Stimulated activated CD8-positive, alpha-beta memory T cell treated with anti-CD3 and anti-CD28 coated beads, Interleukin-15, amount 100 ng/mL, for 1 hour (primary cell): ENCODE data around the gene MUSK.
"Not testable (repeated sequence)": the region's sequence is repeated elsewhere in the genome, so short reads cannot be mapped to it uniquely, and the experiment has no call there.

Source experiments
- DNase-seq: peaks from one replicate; pipeline ENCODE4 v3.0.0-alpha.2; 2020; ENCODE audit warnings: low read depth

Gene MUSK

DNA sequence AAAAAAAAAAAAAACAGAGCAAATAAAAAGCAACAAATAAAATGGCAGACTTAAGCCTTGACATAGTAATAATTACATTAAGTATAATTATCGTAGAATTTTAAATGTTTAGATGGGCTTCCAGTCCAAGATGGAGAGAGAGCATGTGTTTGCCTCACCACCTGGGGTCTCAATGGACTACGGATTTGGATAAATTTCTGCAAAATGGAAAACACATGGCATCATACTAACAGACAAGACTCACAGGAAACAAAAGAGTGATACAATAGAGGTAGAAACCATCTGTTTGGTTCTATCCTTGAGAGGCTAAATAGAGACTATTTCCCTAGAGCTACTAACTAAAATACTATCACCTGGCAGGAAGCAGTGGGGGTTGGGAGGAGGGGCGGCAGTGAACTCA lies 144.3 kb downstream of the MUSK start:
- DNase-seq = no peak

- no peak for DNase-seq
These were observed 145.6 kb downstream of the MUSK start for GRCh38 chr9:110814159-110814558.

DNA sequence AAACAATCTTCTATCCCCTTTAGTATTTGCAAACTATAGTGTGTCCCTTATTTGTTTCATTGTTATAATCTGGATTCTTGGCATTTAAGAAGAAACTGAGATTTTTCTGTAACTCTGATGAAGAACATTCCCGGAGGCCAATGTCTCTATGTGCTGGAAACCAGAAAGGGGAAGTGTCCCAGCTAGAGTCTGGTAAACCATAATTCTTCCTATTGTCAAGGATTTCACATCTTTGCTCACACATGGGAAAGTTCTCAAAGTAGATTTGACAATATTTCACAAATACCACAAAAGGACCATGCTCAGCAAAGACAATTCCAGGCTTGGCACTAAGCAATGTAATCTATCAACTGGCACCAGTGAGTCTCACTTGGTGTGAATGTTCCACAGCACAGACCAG lies 146.8 kb downstream of the MUSK start:
- DNase-seq = no peak

DNA sequence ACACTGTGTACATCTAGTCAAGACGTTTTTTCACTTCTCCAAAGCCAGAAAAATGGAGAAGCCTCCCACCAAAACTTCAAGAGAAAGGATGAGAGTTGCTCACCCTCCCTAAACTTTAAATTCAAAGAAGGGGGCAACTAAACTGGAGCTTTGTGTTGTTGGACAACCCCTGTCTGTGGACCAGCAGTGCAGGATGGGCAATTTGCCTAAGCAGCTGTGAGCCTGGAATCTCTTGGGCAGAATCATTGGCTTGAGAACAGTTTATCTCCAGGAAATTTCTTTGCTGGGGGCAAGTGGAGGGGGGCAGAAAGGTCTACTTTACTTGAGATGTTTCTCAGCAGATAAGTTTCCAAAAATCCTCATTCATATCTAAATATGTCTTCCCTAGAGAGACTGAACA lies 151.8 kb downstream of the MUSK start:
- no peak for DNase-seq

GRCh38 chr9:110821064-110821463 lies 152.5 kb downstream of the MUSK start:
- DNase-seq = no peak

DNA sequence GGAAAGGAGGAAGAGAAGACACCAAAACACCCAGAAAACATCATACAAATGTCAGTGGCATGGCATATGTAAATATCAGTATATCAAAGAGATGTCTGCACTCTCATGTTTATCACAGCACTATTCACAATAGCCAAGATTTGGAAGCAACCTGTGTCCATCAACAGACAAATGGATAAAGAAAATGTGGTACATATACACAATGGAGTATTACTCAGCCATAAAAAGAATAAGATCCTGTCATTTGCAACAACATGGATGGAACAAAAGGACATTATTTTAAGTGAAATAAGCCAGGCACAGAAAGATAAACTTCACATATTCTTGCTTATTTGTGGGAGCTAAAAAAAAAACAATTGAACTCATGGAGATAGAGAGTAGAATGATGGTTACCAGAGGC lies 156.5 kb downstream of the MUSK start:
- not testable (repeated sequence) for DNase-seq

DNA sequence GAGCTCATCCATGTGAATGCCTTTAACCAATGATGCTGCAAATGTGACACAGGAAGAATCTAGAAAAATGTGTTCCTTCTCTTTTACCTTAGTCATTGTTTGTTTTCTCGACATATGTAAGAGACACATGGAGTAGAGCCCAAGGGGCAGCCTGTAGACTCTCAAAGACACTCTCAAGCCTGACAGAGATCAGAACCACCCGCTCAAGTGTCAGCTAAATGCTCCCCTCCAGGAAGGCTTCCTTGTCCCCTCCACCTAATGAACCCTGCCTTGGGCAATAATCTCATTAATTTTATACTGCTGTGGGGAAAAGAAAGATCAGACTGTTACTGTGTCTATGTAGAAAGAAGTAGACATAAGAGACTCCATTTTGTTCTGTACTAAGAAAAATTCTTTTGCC lies 157.4 kb downstream of the MUSK start:
- no peak for DNase-seq

DNA sequence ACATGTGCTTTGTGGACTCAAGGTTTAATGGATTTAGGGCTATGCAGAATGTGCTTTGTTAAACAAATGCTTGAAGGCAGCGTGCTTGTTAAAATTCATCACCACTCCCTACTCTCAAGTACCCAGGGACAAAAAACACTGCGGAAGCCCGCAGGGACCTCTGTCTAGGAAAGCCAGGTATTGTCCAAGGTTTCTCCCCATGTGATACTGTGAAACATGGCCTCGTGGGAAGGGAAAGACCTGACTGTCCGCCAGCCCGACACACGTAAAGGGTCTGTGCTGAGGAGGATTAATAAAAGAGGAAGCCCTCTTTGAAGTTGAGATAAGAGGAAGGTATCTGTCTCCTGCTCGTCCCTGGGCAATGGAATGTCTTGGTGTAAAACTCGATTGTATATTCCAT lies 157.8 kb downstream of the MUSK start:
- not testable (repeated sequence) for DNase-seq

DNA sequence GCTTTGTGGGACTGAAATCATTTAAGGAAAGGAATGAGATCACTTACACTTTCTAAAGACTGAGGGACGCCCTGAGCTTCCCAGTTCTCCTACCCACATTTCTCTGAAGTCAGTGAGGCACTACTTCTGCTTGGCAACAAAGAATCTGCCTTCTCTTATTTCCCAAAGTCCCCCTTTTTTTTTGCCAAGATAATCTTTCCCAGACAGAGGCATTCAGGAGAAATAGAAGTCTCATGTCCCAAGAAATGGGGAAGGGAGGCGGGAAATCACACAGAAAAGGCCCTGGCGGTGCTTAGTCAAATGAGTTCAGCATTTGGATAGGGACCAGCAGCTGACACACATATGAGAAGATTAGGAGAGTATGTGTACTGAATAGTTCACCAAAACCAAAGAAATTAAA lies 159.7 kb downstream of the MUSK start:
- DNase-seq = no peak

DNA sequence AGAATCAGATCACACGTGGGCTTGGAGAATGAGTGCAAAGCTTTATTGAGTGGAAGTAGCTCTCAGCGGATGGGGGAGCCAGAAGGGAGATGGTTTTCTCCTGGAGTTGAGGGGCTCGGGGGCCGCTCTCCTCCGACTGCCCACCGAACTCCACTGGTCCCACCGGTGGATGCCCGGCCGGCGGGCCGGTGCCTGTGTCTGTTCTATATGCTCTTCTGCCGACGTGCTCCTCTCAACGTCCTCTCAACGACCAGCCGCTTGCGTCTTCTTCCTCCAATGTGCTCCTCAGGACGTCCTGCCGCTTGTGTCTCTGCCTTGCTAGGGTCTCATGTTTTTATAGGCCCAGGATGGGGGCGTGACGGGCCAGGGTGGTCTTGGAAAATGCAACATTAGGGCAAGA lies 161.9 kb downstream of the MUSK start:
- DNase-seq = no peak

GRCh38 chr9:110832926-110833325 lies 164.3 kb downstream of the MUSK start:
- no peak for DNase-seq

DNA sequence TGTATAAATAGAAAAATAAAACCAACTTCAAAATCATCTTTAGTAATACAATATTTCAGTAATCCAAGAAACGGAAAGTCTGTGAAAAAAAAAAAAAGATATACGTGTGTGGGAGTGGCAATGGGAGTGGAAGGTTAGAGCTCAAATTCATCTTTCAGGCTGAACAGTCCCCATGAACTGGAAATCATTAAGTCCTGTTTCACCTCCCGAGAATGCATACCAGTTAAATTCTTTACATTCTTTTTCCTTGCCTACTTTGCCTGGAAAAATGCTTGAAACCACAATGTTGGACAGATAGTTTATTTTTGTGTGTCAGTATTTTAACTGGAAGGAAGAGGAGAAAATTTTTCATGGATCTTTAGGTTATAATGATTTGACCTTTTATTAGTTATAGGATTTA lies 166.8 kb downstream of the MUSK start:
- no peak for DNase-seq

DNA sequence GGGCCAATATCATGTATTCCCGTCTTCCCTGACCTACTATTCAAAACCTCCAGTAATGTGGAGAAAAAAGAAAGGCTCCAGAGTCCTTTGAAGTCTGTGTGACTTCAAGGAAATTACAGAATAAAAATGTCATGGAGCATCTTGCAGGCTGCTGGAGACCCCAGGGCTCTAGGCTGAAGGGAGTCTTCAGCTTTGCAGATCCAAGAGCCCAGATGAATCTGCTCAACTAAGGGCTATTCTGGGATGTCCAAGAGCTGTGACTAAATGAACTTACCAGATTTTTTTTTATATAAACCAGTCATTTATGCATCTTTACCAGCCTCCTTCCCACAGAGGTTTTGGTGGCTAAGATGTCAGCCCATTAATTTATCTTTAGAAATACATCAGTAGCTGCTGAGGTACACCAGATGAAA lies 167.3 kb downstream of the MUSK start:
- DNase-seq = no peak

DNA sequence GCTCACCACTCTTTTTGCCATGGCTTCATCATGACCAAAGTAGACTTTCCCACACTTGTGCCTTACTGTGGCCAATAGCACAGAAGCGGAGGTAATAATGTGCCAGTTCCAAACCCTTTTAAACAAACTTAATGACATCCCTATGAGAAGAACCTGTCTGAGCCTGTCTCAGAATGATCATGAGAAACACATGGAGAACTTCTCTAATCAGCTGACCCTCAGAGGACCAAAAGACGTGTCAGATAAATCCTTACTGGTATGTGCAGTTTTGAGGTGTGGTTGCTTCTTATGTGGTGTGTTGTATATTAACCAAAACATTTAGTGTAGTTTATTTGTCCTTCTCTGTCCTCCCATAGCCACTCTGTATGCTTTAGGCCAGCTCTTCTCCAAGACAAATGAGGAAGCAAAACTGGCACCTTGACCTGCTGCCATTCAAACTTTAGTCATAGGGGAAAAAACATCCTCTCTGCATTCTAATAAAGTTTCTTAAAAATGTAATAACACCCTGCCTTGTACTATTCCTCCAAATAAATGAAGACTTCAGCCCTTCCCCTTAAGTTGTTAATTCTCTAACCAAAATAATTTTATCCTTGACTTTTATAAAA lies 168.9 kb downstream of the MUSK start:
- no peak for DNase-seq

DNA sequence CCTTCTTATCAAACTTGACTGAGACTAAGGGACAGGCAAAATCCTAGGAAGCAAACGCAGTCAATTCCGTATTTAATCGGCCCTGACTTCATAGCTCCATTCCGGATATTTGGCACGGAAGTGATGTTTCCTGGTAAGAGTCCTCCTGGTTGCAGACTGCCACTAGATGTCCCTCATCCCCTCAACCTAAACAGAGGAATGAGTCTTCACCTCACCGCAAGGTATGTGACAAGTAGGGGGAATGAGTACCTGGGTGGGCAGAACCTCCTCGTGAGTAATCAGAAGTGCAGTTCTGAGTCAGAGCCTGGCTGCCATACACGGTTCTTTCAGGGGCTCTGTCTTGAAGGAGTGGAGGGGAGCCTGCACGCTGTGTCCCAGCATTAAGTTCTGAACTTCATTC lies 173.6 kb downstream of the MUSK start:
- no peak for DNase-seq

DNA sequence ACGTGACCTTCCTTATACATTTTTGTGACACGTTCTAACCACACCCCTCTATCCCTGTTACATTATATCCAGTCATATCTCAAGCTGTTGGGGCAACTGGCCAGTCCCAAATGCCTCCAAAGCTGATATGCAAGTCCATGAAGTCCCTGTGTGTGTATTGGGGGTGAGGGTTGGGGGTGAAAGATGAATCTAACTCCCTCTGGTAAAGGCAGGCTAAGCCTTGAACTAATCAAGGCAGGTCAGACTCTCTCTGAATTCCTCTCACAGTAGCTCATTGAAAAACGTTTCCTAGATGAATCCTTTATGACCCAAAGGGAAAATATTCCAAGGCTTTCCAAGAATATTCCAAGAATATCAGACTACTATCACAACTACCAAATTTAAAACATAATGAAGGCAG lies 174.4 kb downstream of the MUSK start:
- DNase-seq = no peak

DNA sequence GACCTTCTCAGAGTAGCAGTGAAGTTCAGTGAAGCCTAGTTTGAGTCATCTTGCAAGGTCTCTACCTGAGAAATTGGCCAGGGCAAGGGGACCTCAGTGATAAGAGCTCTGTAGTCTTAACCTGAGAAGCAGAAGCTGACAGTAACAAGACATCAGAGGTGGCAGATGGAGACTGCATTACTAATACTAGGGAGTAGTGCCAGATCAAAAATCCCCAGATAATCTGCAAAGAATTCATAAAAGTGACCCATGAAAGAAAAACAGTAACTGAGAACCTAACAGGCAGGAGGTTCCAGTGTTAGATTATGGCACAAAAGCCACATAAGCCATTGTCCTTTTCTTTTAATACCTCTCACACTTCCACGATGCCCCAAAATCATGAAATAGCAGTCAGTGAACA lies 175.5 kb downstream of the MUSK start:
- no peak for DNase-seq

GRCh38 chr9:110846215-110846614 lies 177.6 kb downstream of the MUSK start:
- no peak for DNase-seq

DNA sequence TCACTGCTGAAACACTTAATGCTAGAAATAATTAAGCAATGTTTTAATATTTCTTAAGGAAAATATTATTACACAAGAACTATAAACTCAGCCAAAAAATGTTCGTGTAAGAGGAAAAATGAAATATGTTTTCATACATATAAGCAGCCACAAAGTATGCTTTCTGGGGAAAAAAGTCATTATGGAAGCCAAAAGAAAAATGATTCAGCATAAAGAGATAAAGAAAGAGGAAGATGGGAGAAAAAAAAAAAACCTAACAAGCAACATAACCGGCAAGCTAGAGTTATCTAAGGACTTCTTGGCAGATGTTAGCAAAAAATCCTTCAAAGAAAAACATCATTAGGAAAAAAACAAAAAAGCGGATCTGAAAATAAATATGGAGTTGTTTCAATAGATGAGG lies 179.1 kb downstream of the MUSK start:
- DNase-seq = no peak

DNA sequence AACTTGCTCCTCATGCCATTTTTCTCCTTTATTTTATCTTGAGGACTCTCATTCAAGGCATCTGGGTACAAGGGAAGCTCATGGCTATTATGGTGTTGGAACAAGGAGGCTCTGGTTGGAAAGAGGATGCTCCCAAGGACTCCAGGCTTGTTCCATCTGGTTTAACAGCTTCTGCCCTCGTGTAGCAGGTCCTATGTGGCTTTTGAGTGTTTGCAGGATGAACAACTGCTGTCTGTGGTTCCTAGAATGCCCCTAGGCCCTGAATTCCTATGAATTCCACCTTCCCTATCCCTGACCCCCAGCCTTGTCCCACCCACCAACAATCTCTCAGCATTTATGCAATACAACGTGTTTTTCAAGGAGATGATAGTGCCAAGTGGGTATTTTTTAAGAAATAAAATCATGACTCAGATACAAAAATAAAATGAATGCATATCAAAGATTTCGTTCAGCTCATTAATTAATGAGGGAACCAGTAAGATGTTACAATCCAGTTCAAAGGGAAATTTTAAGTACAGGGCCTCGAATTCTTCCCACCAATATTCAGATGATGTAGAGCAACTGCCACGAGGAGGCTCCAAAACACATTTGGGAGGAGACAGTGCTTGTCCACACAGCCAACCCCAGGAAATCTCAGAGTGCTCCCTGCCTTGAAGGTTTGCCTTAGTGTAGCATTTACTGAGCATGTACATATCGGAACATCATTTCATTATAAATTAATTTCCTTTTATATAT lies 182.0 kb downstream of the MUSK start:
- no peak for DNase-seq
